ENCODE data around the gene RAB11A.

GRCh38 chr15:65921780-65922179, 52.5 kb downstream of the RAB11A start:
- TF ChIP-seq CTCF (IDR thresholded peaks at IDR 0.05) = no peak
- TF ChIP-seq POLR2A (IDR thresholded peaks at IDR 0.05) = no peak
- no peak for TF ChIP-seq POLR2AphosphoS5 (IDR thresholded peaks at IDR 0.05)
